HL-60 (cell line): Measurements from ENCODE around the gene SRI.

Source experiments
- CTCF ChIP-seq: IDR thresholded peaks from one replicate; pipeline ENCODE4 v1.5.1; 2011; ENCODE audit warnings: low read length, control low read depth, inconsistent platforms; ENCODE audit not compliant: insufficient read depth
- GABPA ChIP-seq: IDR thresholded peaks from 2 replicates; pipeline ENCODE4 v1.6.1; 2012; ENCODE audit warnings: low read depth
- POLR2AphosphoS5 ChIP-seq: IDR thresholded peaks from 2 replicates; pipeline ENCODE4 v1.6.1; 2012; ENCODE audit warnings: low read depth
- SPI1 ChIP-seq: IDR thresholded peaks from 2 replicates; pipeline ENCODE4 v1.6.1; 2012; ENCODE audit warnings: low read depth, mild to moderate bottlenecking, borderline replicate concordance
- TF ChIP-seq, protein P1 (sequence below): IDR thresholded peaks from 2 replicates; pipeline ENCODE4 v1.6.1; 2012; ENCODE audit warnings: low read depth; ENCODE audit not compliant: insufficient replicate concordance

GRCh38 chr7:88206254-88206653 lies 13.6 kb downstream of the SRI start:
- TF ChIP-seq CTCF = no peak
- TF ChIP-seq, protein P1, sequence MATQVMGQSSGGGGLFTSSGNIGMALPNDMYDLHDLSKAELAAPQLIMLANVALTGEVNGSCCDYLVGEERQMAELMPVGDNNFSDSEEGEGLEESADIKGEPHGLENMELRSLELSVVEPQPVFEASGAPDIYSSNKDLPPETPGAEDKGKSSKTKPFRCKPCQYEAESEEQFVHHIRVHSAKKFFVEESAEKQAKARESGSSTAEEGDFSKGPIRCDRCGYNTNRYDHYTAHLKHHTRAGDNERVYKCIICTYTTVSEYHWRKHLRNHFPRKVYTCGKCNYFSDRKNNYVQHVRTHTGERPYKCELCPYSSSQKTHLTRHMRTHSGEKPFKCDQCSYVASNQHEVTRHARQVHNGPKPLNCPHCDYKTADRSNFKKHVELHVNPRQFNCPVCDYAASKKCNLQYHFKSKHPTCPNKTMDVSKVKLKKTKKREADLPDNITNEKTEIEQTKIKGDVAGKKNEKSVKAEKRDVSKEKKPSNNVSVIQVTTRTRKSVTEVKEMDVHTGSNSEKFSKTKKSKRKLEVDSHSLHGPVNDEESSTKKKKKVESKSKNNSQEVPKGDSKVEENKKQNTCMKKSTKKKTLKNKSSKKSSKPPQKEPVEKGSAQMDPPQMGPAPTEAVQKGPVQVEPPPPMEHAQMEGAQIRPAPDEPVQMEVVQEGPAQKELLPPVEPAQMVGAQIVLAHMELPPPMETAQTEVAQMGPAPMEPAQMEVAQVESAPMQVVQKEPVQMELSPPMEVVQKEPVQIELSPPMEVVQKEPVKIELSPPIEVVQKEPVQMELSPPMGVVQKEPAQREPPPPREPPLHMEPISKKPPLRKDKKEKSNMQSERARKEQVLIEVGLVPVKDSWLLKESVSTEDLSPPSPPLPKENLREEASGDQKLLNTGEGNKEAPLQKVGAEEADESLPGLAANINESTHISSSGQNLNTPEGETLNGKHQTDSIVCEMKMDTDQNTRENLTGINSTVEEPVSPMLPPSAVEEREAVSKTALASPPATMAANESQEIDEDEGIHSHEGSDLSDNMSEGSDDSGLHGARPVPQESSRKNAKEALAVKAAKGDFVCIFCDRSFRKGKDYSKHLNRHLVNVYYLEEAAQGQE = no peak
- no peak for TF ChIP-seq POLR2AphosphoS5
- TF ChIP-seq SPI1 = no peak
- no peak for TF ChIP-seq GABPA
